ENCODE data around the gene FBF1.
"Not testable (repeated sequence)": the region's sequence is repeated elsewhere in the genome, so short reads cannot be mapped to it uniquely, and the experiment has no call there.

Gene FBF1

DNA sequence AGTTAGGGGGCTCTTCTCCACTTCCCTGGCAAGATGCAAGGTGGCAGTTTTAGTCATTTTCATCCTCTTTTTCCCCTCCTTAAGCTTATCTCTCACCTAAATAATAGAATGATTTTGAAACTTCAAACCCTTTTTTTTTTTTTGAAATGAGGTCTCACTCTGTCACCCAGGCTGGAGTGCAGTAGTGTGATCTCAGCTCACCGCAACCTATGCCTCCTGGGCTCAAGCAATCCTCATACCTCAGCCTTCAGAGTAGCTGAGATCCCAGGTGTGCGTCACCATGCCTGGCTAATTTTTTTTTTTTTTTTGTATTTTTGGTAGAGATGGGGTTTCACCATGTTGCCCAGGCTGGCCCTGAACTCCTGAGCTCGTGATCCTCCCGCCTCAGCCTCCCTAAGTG, 76.0 kb downstream of the FBF1 start:
- H3K4me1 ChIP-seq (ENCODE audit: insufficient read depth, low read length), result peaks cover 11% of the 10 kb centered on the region
- H3K9ac ChIP-seq (ENCODE audit: low read length); H3K27ac ChIP-seq (ENCODE audit: low read depth, low read length); H3K27me3 ChIP-seq (ENCODE audit: control insufficient read depth in 1 of 2, insufficient read depth in 2 of 2, low read length in 2 of 2); H3K36me3 ChIP-seq (ENCODE audit: insufficient read depth, low read length); H3K4me3 ChIP-seq (ENCODE audit: low read depth in 1 of 2, low read length in 2 of 2); H3K9me3 ChIP-seq (ENCODE audit: low read length): not testable (repeated sequence)

GRCh38 chr17:75864448-75864871, 76.4 kb downstream of the FBF1 start:
- Histone ChIP-seq H3K36me3 (ENCODE audit: insufficient read depth, low read length) (no peaks in the 10 kb centered on the region), H3K4me3 (ENCODE audit: low read depth in 1 of 2, low read length in 2 of 2) (no peak overlapping the region), H3K9ac (ENCODE audit: low read length) (no peak overlapping the region), H3K27ac (ENCODE audit: low read depth, low read length) (peak overlapping the region; percentile 12), H3K4me1 (ENCODE audit: insufficient read depth, low read length) (peaks cover 7% of the 10 kb centered on the region), H3K27me3 (ENCODE audit: control insufficient read depth in 1 of 2, insufficient read depth in 2 of 2, low read length in 2 of 2) (no peaks in the 10 kb centered on the region), H3K9me3 (ENCODE audit: low read length) (no peaks in the 10 kb centered on the region)

GRCh38 chr17:75861927-75862317, 78.9 kb downstream of the FBF1 start:
- Histone ChIP-seq H3K27me3 (ENCODE audit: control insufficient read depth in 1 of 2, insufficient read depth in 2 of 2, low read length in 2 of 2) (no peaks in the 10 kb centered on the region), H3K9me3 (ENCODE audit: low read length) (no peaks in the 10 kb centered on the region), H3K4me3 (ENCODE audit: low read depth in 1 of 2, low read length in 2 of 2) (no peak overlapping the region), H3K4me1 (ENCODE audit: insufficient read depth, low read length) (no peaks in the 10 kb centered on the region), H3K27ac (ENCODE audit: low read depth, low read length) (no peak overlapping the region), H3K36me3 (ENCODE audit: insufficient read depth, low read length) (no peaks in the 10 kb centered on the region), H3K9ac (ENCODE audit: low read length) (no peak overlapping the region)

Data from muscle layer of colon (tissue), 2 donors.